SK-N-DZ (cell line): ENCODE data around the gene ANO6.

Source experiments
- DNase-seq: peaks from one replicate; pipeline ENCODE4 v3.0.0-alpha.2; 2015; ENCODE audit warnings: low spot score

Gene ANO6

GRCh38 chr12:45279931-45280830 is 64.3 kb downstream of the ANO6 start:
- no peak for DNase-seq

GRCh38 chr12:45281994-45282393 is 66.1 kb downstream of the ANO6 start:
- no peak for DNase-seq

- no peak for DNase-seq
These were observed 66.5 kb downstream of the ANO6 start for GRCh38 chr12:45282411-45282810.

- DNase-seq = no peak
These were observed 68.4 kb downstream of the ANO6 start for GRCh38 chr12:45284096-45284901.

GRCh38 chr12:45285717-45286116 is 69.8 kb downstream of the ANO6 start:
- DNase-seq = no peak

- DNase-seq = no peak
These were observed 70.7 kb downstream of the ANO6 start for GRCh38 chr12:45286621-45287020.

- no peak for DNase-seq
These were observed 73.6 kb downstream of the ANO6 start for GRCh38 chr12:45289245-45290215.

- DNase-seq = no peak
These were observed 74.3 kb downstream of the ANO6 start for GRCh38 chr12:45290216-45290605.

- DNase-seq = no peak
These were observed 75.6 kb downstream of the ANO6 start for GRCh38 chr12:45291518-45291917.

GRCh38 chr12:45292486-45293195 is 76.7 kb downstream of the ANO6 start:
- DNase-seq = no peak

GRCh38 chr12:45294906-45295305 is 79.0 kb downstream of the ANO6 start:
- no peak for DNase-seq

- DNase-seq = no peak
These were observed 80.2 kb downstream of the ANO6 start for GRCh38 chr12:45296046-45296586.

- no peak for DNase-seq
These were observed 82.2 kb downstream of the ANO6 start for GRCh38 chr12:45298047-45298446.

GRCh38 chr12:45298721-45299692 is 83.1 kb downstream of the ANO6 start:
- no peak for DNase-seq

- DNase-seq = no peak
These were observed 86.9 kb downstream of the ANO6 start for GRCh38 chr12:45302621-45303369.

GRCh38 chr12:45303945-45304344 is 88.0 kb downstream of the ANO6 start:
- no peak for DNase-seq

- no peak for DNase-seq
These were observed 88.8 kb downstream of the ANO6 start for GRCh38 chr12:45304514-45305178.

- no peak for DNase-seq
These were observed 90.0 kb downstream of the ANO6 start for GRCh38 chr12:45305907-45306306.
